Neural cell (in vitro differentiated cells): ENCODE data around the gene LAPTM4A.

Source experiments
- CTCF ChIP-seq: fragments of 450-650 bp; IDR thresholded peaks from 2 replicates; pipeline ENCODE4 v1.5.1; 2014; ENCODE audit warnings: antibody characterized with exemption, mild to moderate bottlenecking, moderate library complexity; ENCODE audit not compliant: poor library complexity, severe bottlenecking
- EP300 ChIP-seq: fragments of 450-650 bp; conservative IDR thresholded peaks from 2 replicates; pipeline ENCODE4 v1.6.1; 2014; ENCODE audit warnings: antibody characterized with exemption, mild to moderate bottlenecking, moderate library complexity; ENCODE audit not compliant: poor library complexity, severe bottlenecking
- EZH2 ChIP-seq: fragments of 200-600, 300-800 bp; shearing (Covaris generic), sonication (generic); IDR thresholded peaks from 2 replicates; pipeline ENCODE4 v1.6.1; 2014; ENCODE audit warnings: antibody characterized with exemption, low read length, borderline replicate concordance, mild to moderate bottlenecking; ENCODE audit not compliant: insufficient read depth, poor library complexity, severe bottlenecking
- POLR2AphosphoS5 ChIP-seq: IDR thresholded peaks from 2 replicates; pipeline ENCODE4 v1.6.1; 2012
- RAD21 ChIP-seq: fragments of 450-650 bp; conservative IDR thresholded peaks from 2 replicates; pipeline ENCODE4 v1.6.1; 2014; ENCODE audit warnings: antibody characterized with exemption, mild to moderate bottlenecking, moderate library complexity
- REST ChIP-seq: IDR thresholded peaks from 2 replicates; pipeline ENCODE4 v1.6.1; 2012; ENCODE audit warnings: borderline replicate concordance
- TAF1 ChIP-seq: IDR thresholded peaks from 2 replicates; pipeline ENCODE4 v1.6.1; 2012; ENCODE audit warnings: low read depth

- TF ChIP-seq CTCF (no peak), RAD21 (no peak), TAF1 (no peak), POLR2AphosphoS5 (no peak), REST (no peak), EZH2 (no peak), EP300 (no peak)
These were observed 63.5 kb downstream of the LAPTM4A start for GRCh38 chr2:19987936-19988335.
